ENCODE results near the gene PODNL1.

Gene PODNL1

DNA sequence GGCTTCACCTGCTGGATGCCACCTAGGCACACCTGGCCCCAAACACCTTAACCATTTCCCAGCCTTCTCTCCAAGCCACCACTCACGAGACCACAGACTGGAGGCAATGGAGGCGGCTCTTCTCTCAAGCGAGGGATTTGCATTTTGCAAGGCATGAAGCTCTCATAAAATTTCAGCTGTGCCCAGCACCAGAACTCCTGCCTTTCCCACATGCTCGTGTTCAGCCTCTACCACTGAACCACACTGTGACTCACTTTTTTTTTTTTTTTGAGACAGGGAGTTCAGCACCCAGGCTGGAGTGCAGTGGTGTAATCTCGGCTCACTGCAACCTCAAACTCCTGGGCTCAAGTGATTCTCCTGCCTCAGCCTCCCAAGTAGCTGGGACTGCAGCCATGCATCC lies 50.7 kb downstream of the PODNL1 start:
- DNase-seq, result no peak

DNA sequence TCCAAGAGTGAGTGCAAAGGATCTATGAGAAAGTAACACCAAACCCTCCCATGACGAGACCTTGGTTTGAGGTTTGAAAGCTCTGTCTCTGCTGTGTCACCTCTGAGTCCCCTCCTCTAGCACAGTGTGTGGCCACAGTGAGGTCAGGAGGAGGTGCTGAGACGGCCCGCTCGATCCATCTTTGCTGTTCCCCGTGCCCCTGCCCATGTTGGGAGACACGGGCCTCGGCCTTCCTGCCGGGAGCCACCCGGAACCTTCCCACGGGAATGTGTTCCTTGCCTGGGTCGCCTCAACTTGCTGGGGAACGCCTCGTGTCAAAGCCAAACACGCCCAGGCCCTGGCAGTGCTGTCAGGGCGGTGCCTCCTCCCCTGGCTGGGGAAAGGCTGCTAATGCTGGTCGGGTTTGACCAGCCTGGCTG lies 51.2 kb downstream of the PODNL1 start:
- DNase-seq, result no peak

DNA sequence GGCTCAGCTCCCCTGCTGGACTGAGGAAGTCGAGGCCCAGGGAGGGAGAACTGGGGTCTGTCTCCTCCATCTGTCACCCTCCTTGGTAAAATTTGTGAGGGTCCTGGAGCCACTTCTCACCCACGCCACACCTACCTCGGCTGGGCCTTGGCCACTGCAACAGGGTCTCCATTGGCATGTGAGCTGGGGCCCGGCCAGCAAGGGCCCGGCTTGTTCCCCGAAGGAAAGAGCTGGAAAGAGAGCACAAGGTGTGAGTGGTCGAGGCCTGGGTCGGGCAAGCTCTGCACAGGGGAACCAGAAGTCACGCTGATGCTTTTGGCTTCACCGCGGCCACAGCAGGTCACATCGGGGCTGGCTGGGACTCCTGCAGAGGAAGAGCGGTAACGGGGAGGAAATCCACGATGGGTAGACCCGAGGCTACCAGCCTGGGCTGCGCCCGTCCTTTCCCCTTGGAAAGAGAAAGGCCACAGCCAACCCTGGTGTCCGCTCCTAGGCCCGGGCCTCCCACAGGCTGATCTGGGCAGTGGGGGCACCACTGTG lies 52.3 kb downstream of the PODNL1 start:
- no peak for DNase-seq

DNA sequence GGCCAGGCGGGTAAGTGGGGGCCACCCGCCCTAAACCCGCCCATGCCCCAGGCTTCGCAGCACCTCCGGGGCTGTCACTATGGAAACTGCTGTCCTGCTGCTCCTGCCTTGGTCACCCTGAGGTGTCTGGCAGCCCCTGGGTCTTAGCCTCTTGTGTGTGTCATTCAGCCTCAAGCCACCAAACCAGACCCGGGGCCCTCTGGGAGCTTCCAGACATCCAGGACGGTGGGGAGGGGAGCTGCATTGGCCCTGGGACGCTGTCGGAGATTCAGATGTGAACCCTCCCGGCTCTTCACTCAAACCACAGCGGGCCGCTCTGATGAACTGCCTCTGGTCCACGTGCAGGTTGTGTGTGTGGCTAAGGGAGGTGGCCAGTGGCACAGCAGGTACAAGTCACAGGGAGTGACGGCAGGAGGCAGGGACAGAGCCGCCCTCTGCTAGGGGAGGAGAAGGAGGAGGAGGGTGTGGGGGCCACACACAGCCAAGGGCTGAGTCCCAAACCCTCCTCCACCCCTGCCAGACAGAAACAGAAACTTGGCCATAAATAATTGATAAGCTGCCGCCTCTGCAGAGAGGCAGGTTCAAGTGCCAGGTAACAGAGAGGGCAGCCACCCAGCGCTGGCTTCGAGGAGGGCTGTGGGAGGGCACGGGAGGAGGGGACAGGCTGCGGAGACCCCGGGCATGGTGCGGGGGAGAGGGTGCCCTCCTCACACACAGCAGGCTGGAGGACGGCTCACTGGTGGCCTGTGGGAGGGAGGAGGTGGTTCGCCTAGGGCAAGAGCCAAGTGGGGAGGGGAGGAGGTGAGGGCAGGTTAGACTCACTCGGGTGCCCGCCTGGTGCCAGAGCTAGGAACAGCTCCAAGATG lies 53.3 kb downstream of the PODNL1 start:
- no peak for DNase-seq

DNA sequence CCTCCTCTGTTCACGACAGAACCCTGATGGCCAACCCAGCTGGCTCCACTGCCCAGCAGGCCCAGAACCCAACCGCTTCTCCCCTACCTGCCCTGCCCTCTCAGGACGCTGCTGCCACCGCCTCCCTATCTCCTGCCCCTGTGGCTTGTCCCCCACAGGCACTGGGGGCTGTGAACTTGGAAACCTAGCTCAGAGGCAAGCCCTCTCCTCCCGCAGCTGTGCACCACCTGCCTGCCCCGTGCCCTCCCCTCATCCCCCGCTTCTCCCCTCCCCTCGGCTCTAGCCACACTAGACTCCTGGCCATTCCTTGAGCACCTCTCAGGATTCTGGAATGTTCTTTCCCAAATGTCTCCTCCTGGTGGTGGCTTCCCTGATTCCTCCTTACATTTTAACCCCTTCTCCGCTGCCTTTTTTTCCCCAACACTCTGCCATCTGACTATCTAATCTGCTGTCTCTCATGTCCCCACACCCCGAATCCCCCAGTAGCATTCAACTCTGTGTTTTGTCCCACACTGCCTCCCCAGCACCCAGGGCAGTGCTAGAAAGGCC lies 54.6 kb downstream of the PODNL1 start:
- DNase-seq, result no peak

DNA sequence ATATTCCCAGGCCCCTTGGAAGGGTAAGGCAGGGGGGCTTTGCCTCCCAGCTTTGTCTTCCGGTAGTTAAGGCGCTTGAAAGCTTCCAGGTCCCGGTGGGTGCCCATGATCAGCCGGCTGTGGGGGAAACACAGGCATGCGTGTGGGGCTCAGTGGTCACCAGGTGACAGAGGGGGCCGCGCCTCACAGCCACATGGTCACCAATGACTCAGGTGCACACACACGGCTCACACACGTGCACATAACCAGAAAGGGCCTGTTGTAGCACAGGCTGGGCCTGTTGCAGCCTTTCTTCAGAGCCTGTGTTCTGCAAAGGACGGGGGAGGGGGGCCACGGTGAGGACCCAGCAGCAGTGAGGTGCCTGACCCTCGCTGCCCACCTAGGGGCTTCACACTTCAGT lies 55.4 kb downstream of the PODNL1 start:
- DNase-seq, result no peak

DNA sequence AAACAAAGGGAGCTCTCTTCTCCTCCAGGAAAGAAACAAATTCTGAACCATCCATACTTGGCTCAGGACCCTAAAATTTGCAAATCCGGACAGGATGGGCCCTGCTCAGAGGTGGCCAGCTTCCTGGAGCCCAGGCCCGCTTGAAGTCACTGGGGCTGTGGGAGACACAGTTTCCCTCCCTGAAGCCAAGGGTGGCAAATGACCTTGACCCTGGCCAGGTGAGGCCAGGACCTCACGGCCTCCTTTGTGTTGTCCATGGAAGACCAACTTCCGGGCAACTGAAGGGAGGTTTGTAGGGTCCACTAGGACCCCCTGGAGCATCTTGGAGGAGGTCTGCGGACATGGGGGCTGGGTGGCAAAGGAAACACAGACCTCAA lies 55.8 kb downstream of the PODNL1 start:
- DNase-seq, result no peak

DNA sequence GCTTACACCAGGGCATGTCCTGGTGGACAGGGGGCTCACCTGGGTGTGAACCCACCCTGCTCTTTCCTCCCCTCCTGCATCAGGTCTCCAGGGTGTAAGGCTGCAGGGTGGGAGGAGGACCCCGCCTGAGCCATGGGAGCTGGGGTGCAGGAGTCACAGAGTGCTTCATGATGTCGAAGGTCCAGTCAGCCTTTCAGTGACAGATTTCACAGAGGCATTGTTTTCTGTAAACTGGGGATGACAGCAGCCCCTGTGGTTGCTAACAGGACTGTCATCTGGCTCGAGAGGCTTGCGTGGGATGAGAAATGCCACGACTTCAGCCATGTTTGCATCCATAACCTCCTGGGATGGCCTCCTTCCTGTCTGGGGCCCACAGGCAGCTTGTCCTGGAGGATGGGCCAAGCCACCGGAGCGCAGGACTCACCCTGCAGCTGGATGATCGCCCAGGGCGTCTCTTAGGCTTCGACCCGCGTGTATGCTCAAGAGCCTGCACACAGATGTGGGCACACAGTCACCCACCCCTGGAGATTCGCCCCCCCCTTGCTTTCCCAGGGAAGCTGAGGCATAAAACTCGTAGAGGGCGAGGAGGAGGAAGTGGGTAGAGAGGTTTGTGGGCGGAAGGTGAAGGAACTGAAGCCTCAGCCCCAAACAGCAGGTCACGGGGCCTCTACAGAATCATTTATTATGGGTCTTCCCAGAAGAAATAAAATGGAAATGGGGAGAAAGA lies 56.4 kb downstream of the PODNL1 start:
- DNase-seq, result peak; percentile 40

DNA sequence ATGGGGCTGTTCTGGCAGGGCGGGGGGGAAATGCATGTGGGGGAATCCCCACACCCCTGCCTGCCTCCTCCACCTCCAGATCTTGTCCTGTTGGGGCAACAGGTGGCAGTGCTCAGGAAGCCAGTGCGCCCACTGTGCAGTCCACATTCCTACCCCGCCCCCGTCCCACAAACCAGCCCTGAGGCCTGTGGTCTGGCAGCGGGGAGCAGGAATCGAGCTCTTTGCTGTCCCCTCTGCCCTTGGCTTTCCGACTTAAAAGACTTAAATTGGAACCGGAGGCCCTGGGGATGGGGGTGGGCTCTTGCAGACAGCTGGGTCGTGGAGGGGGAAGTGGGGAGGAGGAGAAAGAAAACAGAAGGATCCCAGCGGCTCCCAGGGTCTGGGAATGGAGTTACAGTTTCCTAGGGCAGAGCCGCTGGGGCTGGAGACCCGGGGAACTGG lies 56.9 kb downstream of the PODNL1 start:
- peak; percentile 32 for DNase-seq

Measured in activated naive CD4-positive, alpha-beta T cell treated with Interleukin-2 at 50 U/mL for 16 hours (primary cell).